Gastrocnemius medialis (tissue), 4 donors: ENCODE results near the gene KIAA1586. TPM values are rescaled to one million over a fixed set of nuclear protein-coding genes. Genes with fewer than 3 reads are reported as not detected.
A peak's percentile ranks its signal among the peaks of the same experiment; 100 is the strongest.

ENCODE experiments used
- ATAC-seq, 2 donors: fragments of 150-250 bp; one replicate each; pipeline ENCODE4 v1.9.1; 2016
- DNase-seq, 2 donors: peaks; one replicate each; pipeline ENCODE4 v3.0.0-alpha.2; 2019
- H3K27ac ChIP-seq, 4 donors: fragments of 200-600 bp; sonication (generic); 1 replicate in 1 of 4; 2 replicates in 3 of 4; pipeline ENCODE4 v1.5.1; 2016 to 2018; ENCODE audit warnings: mild to moderate bottlenecking in 2 of 4, moderate library complexity in 1 of 4
- H3K27me3 ChIP-seq, 3 donors: fragments of 200-600 bp; sonication (generic) in 2 of 3; 1 replicate in 1 of 3; 2 replicates in 2 of 3; pipeline versions ENCODE4 v1.5.1 to v1.6.0; 2016 to 2019; ENCODE audit warnings: mild to moderate bottlenecking in 1 of 3, moderate library complexity in 1 of 3
- H3K36me3 ChIP-seq, 2 donors: fragments of 200-600 bp; sonication (generic) in 1 of 2; one replicate each; pipeline ENCODE4 v1.5.1; 2017 to 2018
- H3K4me1 ChIP-seq, 2 donors: fragments of 200-600 bp; sonication (generic) in 1 of 2; one replicate each; pipeline ENCODE4 v1.5.1; 2016 to 2017; ENCODE audit warnings: mild to moderate bottlenecking in 2 of 2
- H3K4me3 ChIP-seq, 4 donors: fragments of 200-600 bp; sonication (generic) in 3 of 4; 1 replicate in 1 of 4; 2 replicates in 3 of 4; pipeline ENCODE4 v1.5.1; 2016 to 2019; ENCODE audit warnings: mild to moderate bottlenecking in 2 of 4
- H3K9me3 ChIP-seq, 3 donors: fragments of 200-600 bp; sonication (generic) in 2 of 3; 1 replicate in 1 of 3; 2 replicates in 2 of 3; pipeline ENCODE4 v1.5.1; 2016 to 2019
- CTCF ChIP-seq, 5 experiments: fragments of 450-650 bp in 3 of 5; fragments of 200-600 bp in 2 of 5; sonication (generic) in 2 of 5; IDR thresholded peaks in 4 of 5; conservative IDR thresholded peaks in 1 of 5; 1 replicate in 4 of 5; 2 replicates in 1 of 5; pipeline ENCODE4 v1.5.1; 2016 to 2019; ENCODE audit warnings: antibody characterized with exemption in 5 of 5, mild to moderate bottlenecking in 3 of 5, moderate library complexity in 3 of 5
- POLR2A ChIP-seq, 2 donors: fragments of 450-650 bp; IDR thresholded peaks; one replicate each; pipeline ENCODE4 v1.6.1; 2017; ENCODE audit warnings: antibody characterized with exemption in 2 of 2, mild to moderate bottlenecking in 2 of 2, moderate library complexity in 2 of 2
- in situ Hi-C, 4 donors: fragments of 200-750 bp; cut with MboI; loops; one replicate each; pipeline versions ENCODE4 v1.15.0 to v1.8.0; 2017; ENCODE audit warnings: low sequenced_read_pairs in 4 of 4
- intact Hi-C: fragments of 100-400 bp; cut with DNase I; formaldehyde crosslinking; loops from one replicate; pipeline ENCODE4 v1.15.1; 2023; ENCODE audit warnings: low total_unique reads
- total RNA-seq, 4 donors: library from RNA; depleted of rRNA; stranded (reverse); fragments of >200 nt; gene quantifications; one replicate each; pipeline versions ENCODE4 v1.1.0 to v1.2.3, GENCODE V29; 2016

Gene KIAA1586
- total RNA-seq, 4 donors from 2014 or later, result 1.9 to 10.2 (median 3.0) TPM

- intact Hi-C loops, result no loop called here
- Histone ChIP-seq H3K27me3 (no peaks in the 10 kb centered on the region), H3K36me3 (no peaks in the 10 kb centered on the region), H3K4me1 (no peaks in the 10 kb centered on the region), H3K4me3 (no peak overlapping the region), H3K27ac (no peak overlapping the region), H3K9me3 (no peaks in the 10 kb centered on the region)
- ATAC-seq, result no peak
- in situ Hi-C loops, result loop anchor here in 1 of 4 donors (25.0 kb wide), 1 partner anchor 106 kb away; no protein-coding TSS in a partner anchor
- DNase-seq, result no peak
- TF ChIP-seq POLR2A (IDR thresholded peaks at IDR 0.05) (no peak), CTCF (IDR thresholded peaks at IDR 0.05 in 4 of 5, conservative IDR thresholded peaks at IDR 0.05 in 1 of 5) (no peak)
Observed at GRCh38 chr6:57017841-57018240, 28.7 kb upstream of the KIAA1586 start.

- H3K9me3 ChIP-seq, result no peaks in the 10 kb centered on the region
- H3K4me3 ChIP-seq, result no peak overlapping the region
- intact Hi-C loops (no loop called here), in situ Hi-C loops (loop anchor here in 1 of 4 donors (25.0 kb wide), 1 partner anchor 107 kb away; no protein-coding TSS in a partner anchor)
- TF ChIP-seq CTCF (IDR thresholded peaks at IDR 0.05 in 4 of 5, conservative IDR thresholded peaks at IDR 0.05 in 1 of 5) (no peak), POLR2A (IDR thresholded peaks at IDR 0.05) (no peak)
- DNase-seq (no peak), ATAC-seq (no peak)
- H3K27ac ChIP-seq, result no peak overlapping the region
- H3K27me3 ChIP-seq, result no peaks in the 10 kb centered on the region
- no peaks in the 10 kb centered on the region for H3K36me3 ChIP-seq
- H3K4me1 ChIP-seq, result no peaks in the 10 kb centered on the region
Observed at GRCh38 chr6:57019434-57019833, 27.1 kb upstream of the KIAA1586 start.

- DNase-seq, result no peak
- TF ChIP-seq CTCF (IDR thresholded peaks at IDR 0.05 in 4 of 5, conservative IDR thresholded peaks at IDR 0.05 in 1 of 5), result peak; percentile 27 to 57 (median 46)
- TF ChIP-seq POLR2A (IDR thresholded peaks at IDR 0.05), result no peak
- Histone ChIP-seq H3K27ac (no peak overlapping the region), H3K4me1 (no peaks in the 10 kb centered on the region), H3K27me3 (no peaks in the 10 kb centered on the region), H3K36me3 (no peaks in the 10 kb centered on the region), H3K9me3 (no peaks in the 10 kb centered on the region), H3K4me3 (no peak overlapping the region)
- intact Hi-C loops (loop anchor here (1.0 to 2.0 kb wide), 2 partner anchors 66 to 116 kb away; partner anchors contain the start of gene BEND6), in situ Hi-C loops (loop anchor here in 1 of 4 donors (25.0 kb wide), 1 partner anchor 109 kb away; no protein-coding TSS in a partner anchor)
- peak in 1 of 2 donors; percentile 60 for ATAC-seq
Observed at GRCh38 chr6:57021086-57021720, 25.3 kb upstream of the KIAA1586 start.

GRCh38 chr6:57024321-57024720, 22.2 kb upstream of the KIAA1586 start:
- Histone ChIP-seq H3K4me1 (no peaks in the 10 kb centered on the region), H3K36me3 (no peaks in the 10 kb centered on the region), H3K27ac (no peak overlapping the region), H3K4me3 (no peak overlapping the region), H3K9me3 (no peaks in the 10 kb centered on the region), H3K27me3 (no peaks in the 10 kb centered on the region)
- TF ChIP-seq CTCF (IDR thresholded peaks at IDR 0.05 in 4 of 5, conservative IDR thresholded peaks at IDR 0.05 in 1 of 5) (no peak), POLR2A (IDR thresholded peaks at IDR 0.05) (no peak)
- intact Hi-C loops (no loop called here), in situ Hi-C loops (loop anchor here in 1 of 4 donors (25.0 kb wide), 1 partner anchor 112 kb away; no protein-coding TSS in a partner anchor)
- DNase-seq (no peak), ATAC-seq (no peak)
